AG09319 (cell line): Measurements from ENCODE around the gene MBIP.

ENCODE experiments used
- DNase-seq: peaks from one replicate; pipeline ENCODE4 v3.0.0-alpha.2; 2010; ENCODE audit warnings: low read depth; ENCODE audit errors: extremely low read depth
- TF ChIP-seq, protein P1 (sequence below): IDR thresholded peaks from 2 replicates; pipeline ENCODE4 v1.5.1; 2011; ENCODE audit warnings: low read depth, mild to moderate bottlenecking, inconsistent platforms, low read length, moderate library complexity

The MBIP gene

DNA sequence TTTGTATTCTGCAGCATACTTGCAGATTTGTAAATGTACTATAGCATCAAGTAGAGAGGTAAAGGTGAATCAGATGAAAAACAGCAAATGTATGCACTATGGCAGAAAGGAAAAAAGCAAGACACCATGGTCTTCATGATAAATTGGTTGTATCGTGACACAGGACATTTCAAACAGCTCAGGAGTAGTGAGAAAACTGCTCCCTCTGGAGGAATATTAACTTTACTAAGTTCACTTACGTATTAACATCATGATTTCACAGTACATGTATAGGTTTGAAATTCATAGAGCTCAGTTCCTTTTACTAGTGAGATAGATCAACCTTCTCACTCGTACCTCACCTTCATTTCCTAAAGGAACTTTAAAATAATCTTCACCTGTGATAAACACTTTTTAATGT lies 6.5 kb downstream of the MBIP start:
- TF ChIP-seq, protein P1, sequence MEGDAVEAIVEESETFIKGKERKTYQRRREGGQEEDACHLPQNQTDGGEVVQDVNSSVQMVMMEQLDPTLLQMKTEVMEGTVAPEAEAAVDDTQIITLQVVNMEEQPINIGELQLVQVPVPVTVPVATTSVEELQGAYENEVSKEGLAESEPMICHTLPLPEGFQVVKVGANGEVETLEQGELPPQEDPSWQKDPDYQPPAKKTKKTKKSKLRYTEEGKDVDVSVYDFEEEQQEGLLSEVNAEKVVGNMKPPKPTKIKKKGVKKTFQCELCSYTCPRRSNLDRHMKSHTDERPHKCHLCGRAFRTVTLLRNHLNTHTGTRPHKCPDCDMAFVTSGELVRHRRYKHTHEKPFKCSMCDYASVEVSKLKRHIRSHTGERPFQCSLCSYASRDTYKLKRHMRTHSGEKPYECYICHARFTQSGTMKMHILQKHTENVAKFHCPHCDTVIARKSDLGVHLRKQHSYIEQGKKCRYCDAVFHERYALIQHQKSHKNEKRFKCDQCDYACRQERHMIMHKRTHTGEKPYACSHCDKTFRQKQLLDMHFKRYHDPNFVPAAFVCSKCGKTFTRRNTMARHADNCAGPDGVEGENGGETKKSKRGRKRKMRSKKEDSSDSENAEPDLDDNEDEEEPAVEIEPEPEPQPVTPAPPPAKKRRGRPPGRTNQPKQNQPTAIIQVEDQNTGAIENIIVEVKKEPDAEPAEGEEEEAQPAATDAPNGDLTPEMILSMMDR, result no peak
- DNase-seq, result no peak

DNA sequence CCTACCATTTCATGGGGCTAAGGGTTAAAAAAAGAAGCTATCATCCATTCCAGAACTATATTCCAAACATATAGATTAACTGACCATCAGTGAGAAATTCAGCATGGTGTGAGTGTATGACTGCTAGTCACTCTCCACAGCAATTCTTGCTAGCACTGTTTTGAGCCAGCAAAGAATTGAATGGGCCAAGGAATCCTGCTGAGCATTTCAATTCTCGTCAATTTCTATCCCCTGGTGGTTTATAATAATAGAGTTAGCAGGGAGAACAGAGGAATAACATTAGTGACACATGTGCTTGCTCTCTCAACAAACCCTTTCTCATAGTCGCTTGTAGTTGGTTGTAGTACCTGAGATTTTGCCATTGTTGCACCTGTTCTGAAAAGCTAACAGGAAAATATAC lies 7.2 kb downstream of the MBIP start:
- TF ChIP-seq, protein P1, result no peak
- no peak for DNase-seq

DNA sequence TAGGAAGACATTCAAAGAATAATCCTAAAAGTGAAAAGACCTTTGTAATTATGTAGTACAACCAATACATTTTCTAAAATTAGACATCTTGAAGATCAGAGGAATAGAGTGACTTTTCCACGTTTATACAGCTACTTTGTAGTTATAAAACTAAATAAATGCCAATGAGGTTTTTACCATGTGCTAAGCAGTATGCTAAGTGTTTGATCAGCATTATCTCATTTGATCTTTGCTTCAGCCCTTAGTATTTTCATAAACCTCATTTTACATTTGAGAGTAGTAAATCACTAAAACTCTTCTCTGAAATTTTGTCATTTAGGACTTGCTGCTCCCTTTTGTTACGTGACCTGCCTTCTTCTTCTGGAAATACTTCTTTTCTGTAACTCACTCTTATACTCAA lies 13.6 kb downstream of the MBIP start:
- DNase-seq, result no peak
- TF ChIP-seq, protein P1, result no peak

DNA sequence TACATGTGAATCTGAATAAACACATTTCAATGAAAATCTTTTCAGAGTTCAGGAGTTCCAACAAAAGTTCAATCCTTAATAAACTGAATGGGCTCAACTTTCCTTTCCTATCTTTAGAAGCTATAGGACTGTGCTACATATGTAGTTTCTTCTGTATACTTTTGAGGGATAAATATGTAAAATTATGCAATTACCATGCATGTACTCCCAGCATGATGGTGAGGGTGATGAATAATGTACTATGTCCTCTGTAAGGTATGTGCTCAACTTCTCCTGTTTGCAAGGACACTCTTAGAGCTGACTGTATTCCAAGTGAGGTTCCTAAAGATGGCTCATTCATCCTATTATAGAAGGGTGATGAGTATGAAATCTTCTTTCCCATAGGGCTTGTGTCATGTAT lies 15.5 kb downstream of the MBIP start:
- TF ChIP-seq, protein P1, result no peak
- no peak for DNase-seq

DNA sequence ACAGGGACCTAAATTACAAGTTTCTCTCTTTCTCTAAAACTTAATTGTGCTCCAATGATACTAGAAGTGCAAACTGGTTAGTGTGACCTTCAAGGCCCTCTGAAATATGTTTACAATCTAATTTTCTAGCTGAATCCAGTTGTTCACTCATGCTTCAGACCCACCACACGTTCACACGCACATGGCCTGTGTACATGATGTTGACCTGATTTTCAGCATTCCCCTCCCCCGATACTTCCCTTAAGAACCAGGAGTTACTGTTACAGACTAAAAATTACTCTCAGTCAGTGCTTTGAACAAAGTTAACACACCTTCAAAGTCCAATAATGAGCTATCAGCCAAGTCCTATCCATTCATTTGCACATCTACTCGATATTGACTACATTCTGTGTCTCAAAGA lies 16.5 kb downstream of the MBIP start:
- TF ChIP-seq, protein P1, result no peak
- no peak for DNase-seq

DNA sequence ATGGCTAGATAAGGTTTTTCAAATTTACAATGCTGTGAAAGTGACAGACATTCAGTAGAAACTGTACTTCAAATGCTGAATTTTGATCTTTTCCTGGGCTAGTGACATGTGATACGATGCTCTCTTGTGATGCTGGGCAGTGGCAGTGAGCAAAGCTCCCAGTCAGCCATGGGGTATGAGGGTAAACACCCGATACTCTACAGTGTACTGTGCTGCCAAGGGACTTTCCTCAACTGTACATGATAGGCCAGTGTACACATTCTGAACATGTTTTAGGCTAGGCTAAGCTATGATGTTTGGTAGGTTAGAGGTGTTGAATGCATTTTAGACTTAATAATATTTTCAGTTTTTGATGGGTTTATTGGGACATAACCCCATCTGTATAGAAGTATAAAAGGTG lies 17.6 kb downstream of the MBIP start:
- TF ChIP-seq, protein P1, result no peak
- no peak for DNase-seq

DNA sequence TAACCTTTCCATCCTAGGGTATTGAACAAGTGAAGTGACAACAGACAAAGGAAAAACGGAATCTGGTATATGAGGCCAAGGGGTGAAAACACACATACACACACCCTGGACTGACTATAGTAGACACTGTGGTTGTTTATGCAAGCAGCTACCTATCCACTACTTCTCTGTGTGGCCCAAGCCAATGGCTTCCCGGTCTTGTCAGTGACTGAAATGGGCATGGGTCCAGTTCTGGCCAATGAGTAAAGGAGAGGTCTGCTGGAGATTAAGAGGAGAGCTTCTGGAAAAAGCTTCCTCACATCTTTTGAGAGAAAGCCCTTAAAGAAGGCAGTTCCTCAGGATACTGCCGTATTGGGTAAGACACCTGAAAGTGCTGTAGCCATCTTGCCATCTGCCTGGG lies 19.3 kb downstream of the MBIP start:
- TF ChIP-seq, protein P1, result no peak

DNA sequence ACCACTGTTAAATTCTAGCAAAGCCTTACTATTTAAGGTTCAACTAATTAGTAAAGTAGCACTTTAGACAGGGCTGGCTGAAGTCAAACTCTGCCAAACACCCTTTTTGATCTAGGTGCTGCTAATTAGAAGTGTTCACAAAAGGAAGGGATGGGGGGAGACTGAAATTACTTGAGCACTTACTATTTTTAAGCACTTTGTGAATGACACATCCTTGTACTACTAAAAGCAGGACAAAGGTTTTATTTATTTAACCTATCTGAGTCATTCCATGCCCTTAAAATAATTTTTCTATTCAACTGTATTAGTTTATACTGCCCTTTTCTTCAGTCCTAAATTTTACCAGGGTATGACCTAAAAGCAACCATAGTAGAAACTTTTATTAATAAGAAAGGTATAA lies 20.1 kb downstream of the MBIP start:
- DNase-seq, result no peak
- TF ChIP-seq, protein P1, result no peak

More for the DNA sequence above, 19.3 kb downstream of the MBIP start:
- no peak for DNase-seq
